ENCODE results near the gene BMF. TPM values are rescaled to one million over a fixed set of nuclear protein-coding genes. Genes with fewer than 3 reads are reported as not detected.
"Not testable (repeated sequence)": the region's sequence is repeated elsewhere in the genome, so short reads cannot be mapped to it uniquely, and the experiment has no call there.

The BMF gene
- total and polyA plus RNA-seq, 7 donors = 4.8 to 18.1 (median 15.3) TPM

DNA sequence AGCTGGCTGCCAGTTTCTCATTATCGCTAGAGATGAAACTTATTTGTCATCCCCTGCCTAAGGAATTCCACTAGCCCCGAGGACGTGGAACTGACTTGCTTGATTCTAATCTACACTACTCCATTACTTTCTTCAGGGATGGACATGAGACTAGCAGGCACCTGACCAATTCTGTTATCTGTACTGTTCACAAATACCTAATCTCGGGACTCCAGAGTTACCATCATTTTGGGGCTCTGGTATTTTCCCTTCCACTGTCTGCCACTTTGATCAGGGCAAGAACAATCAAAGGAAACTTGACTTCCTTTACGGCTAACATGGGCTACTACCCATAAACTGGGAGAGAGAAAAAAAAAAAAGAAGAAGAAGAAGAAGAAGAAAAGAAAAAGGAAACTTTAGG lies 27.8 kb downstream of the BMF start:
- WGBS, 2 donors = 54% methylated on average over 5 of the region's 5 CpGs
- H3K9me3 ChIP-seq = no peaks in the 10 kb centered on the region
- H3K27me3 ChIP-seq = no peaks in the 10 kb centered on the region
- intact Hi-C loops (cut with DNase I) = no loop called here
- TF ChIP-seq POLR2AphosphoS5 (IDR thresholded peaks at IDR 0.05) (no peak), EP300 (IDR thresholded peaks at IDR 0.05) (no peak), CTCF (IDR thresholded peaks at IDR 0.05) (no peak), POLR2A (IDR thresholded peaks at IDR 0.05) (no peak)
- peak overlapping the region; percentile 67 to 81 (median 74) for H3K27ac ChIP-seq
- no peak for DNase-seq
- H3K4me1 ChIP-seq = peaks cover 0 to 31% (median 29%) of the 10 kb centered on the region in 4 donors
- H3K36me3 ChIP-seq = no peaks in the 10 kb centered on the region
- H3K4me3 ChIP-seq = peak overlapping the region in 1 of 4 donors; percentile 34

- Histone ChIP-seq H3K9me3 (no peaks in the 10 kb centered on the region), H3K36me3 (no peaks in the 10 kb centered on the region), H3K4me3 (no peak overlapping the region), H3K27me3 (no peaks in the 10 kb centered on the region), H3K4me1 (peaks cover 0 to 31% (median 29%) of the 10 kb centered on the region in 4 donors), H3K27ac (peak overlapping the region in 3 of 4 donors; percentile 74 to 81 (median 75))
- intact Hi-C loops (cut with DNase I) = no loop called here
- 44 to 59% methylated on average over 1 of the region's 1 CpG for WGBS, 2 donors
- DNase-seq = no peak
- TF ChIP-seq POLR2A (IDR thresholded peaks at IDR 0.05) (no peak), CTCF (IDR thresholded peaks at IDR 0.05) (no peak), POLR2AphosphoS5 (IDR thresholded peaks at IDR 0.05) (no peak), EP300 (IDR thresholded peaks at IDR 0.05) (no peak)
Observed at GRCh38 chr15:40080104-40080503, 28.6 kb downstream of the BMF start.

DNA sequence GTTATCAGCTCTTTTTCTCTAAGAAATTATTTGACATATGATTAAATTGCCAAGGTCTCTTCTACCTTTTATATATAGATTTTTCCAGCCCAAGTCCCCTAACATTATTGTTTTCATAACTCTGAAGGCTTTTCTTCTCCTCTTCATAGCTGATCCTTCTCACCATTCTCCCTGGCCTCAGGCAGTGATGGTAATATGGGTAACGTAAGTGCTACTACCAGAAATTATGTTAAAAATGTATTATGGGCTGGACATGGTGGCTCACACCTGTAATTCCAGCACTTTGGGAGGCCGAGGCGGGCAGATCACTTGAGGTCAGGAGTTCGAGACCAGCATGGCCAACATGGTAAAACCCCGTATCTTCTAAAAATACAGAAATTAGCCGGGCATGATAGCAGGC lies 29.2 kb downstream of the BMF start:
- no peak overlapping the region for H3K27ac ChIP-seq
- H3K9me3 ChIP-seq = no peaks in the 10 kb centered on the region
- H3K4me3 ChIP-seq = no peak overlapping the region
- TF ChIP-seq POLR2AphosphoS5 (IDR thresholded peaks at IDR 0.05) (no peak), POLR2A (IDR thresholded peaks at IDR 0.05) (no peak), CTCF (IDR thresholded peaks at IDR 0.05) (no peak), EP300 (IDR thresholded peaks at IDR 0.05) (no peak)
- 93 to 97% methylated on average over 6 of the region's 6 CpGs for WGBS, 2 donors
- intact Hi-C loops (cut with DNase I) = no loop called here
- no peaks in the 10 kb centered on the region for H3K27me3 ChIP-seq
- peaks cover 0 to 31% (median 29%) of the 10 kb centered on the region in 4 donors for H3K4me1 ChIP-seq
- no peaks in the 10 kb centered on the region for H3K36me3 ChIP-seq
- no peak for DNase-seq

DNA sequence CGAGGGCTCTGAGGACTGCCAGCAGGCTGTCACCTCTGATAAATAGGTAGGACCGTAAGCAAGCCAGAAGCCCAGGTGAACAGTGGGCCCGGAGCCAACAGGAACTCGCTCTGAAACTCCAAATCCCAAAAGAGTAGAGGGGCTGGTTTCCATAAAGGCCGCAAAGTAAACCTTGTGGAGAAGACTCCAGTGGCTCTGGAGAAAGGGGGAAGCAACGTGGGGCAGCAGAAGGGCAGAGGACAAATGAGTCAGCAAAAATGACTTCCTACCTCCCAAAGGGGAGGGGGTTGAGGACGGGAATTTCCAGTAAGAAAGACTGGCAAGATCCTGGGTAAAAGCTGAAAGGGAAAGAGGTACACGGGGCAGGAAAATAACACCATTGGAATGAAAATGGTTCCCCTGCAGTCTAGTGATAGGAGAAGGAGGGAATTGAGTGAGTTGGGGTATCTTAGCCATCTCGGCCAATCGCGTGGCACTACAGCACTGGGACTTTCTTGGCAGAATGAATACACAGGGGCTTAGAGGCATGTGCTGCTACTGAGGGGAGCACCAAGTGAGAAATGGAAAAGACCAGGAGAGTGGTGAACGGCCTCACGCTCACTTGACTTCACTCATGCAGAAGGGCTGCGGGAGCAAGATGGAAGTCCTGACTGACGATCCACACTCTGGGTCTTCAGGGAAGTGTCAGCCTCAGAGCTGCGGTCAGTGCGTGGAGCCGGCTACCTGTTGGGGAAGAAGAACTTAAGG lies 33.2 kb downstream of the BMF start:
- TF ChIP-seq POLR2AphosphoS5 (IDR thresholded peaks at IDR 0.05) = no peak
- no peak for TF ChIP-seq POLR2A (IDR thresholded peaks at IDR 0.05)
- TF ChIP-seq EP300 (IDR thresholded peaks at IDR 0.05) = no peak
- TF ChIP-seq CTCF (IDR thresholded peaks at IDR 0.05) = no peak
- no peaks in the 10 kb centered on the region for H3K36me3 ChIP-seq
- H3K4me1 ChIP-seq = peaks cover 0 to 8% (median 6%) of the 10 kb centered on the region in 4 donors
- H3K27me3 ChIP-seq = no peaks in the 10 kb centered on the region
- intact Hi-C loops (cut with DNase I) = no loop called here
- H3K27ac ChIP-seq = no peak overlapping the region
- no peak for DNase-seq
- H3K9me3 ChIP-seq = no peaks in the 10 kb centered on the region
- 79 to 83% methylated on average over 18 of the region's 18 CpGs for WGBS, 2 donors
- H3K4me3 ChIP-seq = no peak overlapping the region

- H3K27me3 ChIP-seq; H3K4me1 ChIP-seq; H3K36me3 ChIP-seq; H3K27ac ChIP-seq; H3K9me3 ChIP-seq; intact Hi-C loops (cut with DNase I); DNase-seq; H3K4me3 ChIP-seq: not testable (repeated sequence)
- 92 to 95% methylated on average over 21 to 27 of the region's 27 CpGs for WGBS, 2 donors
Observed at GRCh38 chr15:40074656-40075055, 34.0 kb downstream of the BMF start.

- H3K27me3 ChIP-seq; H3K27ac ChIP-seq; H3K4me3 ChIP-seq; H3K9me3 ChIP-seq; intact Hi-C loops (cut with DNase I); DNase-seq; H3K36me3 ChIP-seq: not testable (repeated sequence)
- H3K4me1 ChIP-seq = peaks cover 0 to 17% (median 13%) of the 10 kb centered on the region in 4 donors
- WGBS, 2 donors = 60 to 89% methylated on average over 34 of the region's 34 CpGs
Observed at GRCh38 chr15:40073716-40074490, 34.8 kb downstream of the BMF start.

Measured in sigmoid colon (tissue), 7 donors.